Ecto neural progenitor cell (in vitro differentiated cells): ENCODE measurements around the gene COL20A1.

Source experiments
- DNase-seq: peaks from one replicate; pipeline ENCODE4 v3.0.0-alpha.2; 2018; ENCODE audit warnings: low spot score

COL20A1 gene

DNA sequence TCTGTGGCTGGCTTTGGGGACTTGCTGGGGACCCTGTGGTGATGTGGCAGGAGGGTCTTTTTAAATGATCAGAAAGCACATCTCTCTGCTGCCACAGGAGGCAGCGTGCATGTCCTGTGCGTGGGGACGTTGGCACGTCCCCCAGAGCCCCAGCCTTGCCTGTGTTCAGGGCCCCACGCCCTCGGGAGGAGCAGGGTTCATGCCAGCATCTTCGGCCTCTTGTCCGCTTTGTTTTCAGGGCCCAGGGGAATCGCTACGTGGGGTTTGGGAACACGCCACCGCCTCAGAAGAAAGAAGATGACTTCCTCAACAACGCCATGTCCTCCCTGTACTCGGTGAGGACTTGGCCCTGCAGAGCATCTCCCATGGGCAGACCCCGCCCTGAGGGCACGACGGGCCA lies 14.3 kb upstream of the COL20A1 start:
- DNase-seq, result no peak

DNA sequence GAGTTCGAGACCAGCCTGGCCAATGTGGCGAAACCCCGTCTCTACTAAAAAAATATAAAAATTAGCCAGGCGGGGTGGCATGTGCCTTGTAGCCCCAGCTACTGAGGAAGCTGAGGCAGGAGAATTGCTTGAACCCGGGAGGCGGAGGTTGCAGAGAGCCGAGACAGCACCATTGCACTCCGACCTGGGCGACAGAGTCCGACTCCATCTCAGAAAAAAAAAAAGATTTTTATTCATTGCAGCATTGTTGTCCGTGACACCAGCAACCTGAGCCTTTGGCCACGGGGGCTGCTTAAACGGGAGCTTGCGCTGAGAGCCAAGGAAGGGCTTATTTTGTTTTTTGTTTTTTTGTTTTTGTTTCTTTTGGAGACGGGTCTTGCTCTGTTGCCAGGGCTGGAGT lies 13.1 kb upstream of the COL20A1 start:
- no peak for DNase-seq

DNA sequence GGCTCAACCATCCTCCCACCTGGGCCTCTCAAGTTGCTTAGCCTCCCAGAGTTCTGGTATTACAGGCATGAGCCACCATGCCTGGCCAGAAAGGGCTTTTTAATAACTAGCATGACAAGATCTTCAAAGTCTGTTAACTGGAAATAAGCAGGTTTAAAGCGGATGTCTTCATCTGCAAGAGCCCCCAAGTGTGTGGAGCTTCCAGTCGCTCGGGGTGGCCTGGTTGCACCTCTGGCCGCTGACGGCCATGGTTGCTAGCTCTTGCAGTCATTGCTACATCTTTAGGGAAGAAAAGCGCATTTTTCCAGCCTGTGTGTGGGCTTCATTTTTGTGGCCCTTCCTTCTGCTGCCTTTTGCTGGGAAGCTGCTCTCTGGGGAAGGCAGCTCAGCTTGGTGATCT lies 12.6 kb upstream of the COL20A1 start:
- DNase-seq, result no peak

DNA sequence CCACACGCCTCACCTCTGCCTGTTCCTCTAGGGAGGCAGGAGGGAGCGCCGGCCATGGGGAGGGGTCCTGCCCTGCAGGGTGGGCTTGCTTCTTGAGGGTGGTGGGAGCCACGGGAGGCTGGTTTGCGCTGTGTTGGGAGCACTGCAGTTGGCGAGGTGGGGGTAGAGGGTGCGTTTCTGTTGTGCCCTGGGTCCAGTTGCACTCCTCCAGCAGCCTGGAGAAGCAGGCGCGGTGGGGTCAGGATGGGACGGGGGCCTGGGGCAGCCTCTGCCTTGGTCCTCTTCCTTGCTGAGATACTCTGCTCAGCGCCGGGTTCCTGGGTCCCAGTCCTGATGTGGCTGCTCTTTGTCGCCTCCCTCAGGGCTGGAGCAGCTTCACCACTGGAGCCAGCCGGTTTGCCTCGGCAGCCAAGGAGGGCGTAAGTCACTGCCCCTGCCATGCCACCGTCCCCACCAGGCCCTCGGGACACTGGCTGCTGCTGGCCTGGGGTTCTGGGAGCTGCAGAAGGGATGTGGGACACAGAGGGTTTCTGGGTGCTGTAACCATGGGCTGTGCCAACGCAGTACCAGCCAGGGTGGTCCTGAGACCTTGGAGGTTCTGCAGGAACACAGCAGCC lies 11.9 kb upstream of the COL20A1 start:
- DNase-seq, result no peak

DNA sequence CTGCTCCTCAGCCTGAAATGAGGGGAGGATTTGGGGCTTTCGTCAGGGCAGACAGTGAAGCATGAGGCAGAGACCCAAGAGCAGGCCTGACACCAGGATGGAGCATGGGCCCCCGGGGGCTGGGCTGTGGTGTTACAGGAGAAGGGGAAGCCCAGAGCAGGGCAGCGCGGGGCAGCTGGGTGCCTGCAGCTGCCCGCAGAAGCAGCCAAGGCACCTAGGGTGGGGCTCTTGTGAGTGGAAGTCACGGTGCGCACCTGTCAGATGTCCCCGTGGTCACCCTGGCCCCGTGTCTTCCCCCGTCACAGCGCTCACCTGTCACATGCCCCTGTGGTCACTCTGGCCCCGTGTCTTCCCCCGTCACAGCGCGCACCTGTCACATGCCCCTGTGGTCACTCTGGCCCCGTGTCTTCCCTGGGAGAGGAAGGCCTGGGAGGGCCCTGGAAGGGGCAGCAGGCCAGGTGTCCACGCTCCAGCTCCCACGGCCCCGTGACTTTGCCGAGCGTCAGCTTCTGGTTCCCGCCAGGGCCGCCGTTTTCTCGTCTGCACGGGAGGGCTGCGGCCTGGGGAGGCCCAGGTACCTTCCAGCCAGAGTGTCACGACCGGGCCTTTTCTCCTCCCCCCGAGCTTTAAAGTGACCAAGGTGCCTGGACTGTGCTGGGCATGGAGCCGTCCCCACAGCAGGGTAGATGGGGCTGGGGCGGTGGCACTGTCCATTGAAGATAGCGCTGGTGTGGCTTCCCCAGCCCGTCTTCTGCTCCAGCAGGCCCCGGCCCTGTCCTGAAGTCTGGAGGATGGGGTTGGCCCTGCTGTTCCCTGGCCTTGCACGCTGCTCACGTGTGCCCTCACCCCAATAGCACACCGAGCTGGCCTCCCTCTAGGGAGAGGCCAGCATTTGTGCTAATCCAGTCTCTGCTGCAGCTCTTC lies 11.0 kb upstream of the COL20A1 start:
- no peak for DNase-seq

DNA sequence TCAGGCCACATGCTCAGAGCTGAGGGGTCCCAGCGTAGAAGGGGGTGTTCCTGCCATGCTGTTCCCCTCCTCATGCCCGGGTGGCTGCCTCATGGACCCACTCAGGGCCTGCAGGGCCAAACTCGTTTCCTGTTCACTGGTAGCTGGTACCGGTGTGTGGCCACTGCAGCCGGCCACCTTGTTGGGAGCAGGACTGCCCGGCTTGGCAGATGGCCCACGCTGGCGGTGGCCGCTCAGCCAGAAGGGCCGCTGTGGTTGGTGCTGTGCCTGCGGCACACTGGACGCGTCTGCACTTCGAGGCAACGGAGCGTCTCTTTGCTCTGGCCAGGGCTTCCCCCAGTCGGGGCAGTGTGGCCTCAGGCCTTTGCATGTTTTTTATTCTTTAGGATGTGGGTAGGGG lies 10.0 kb upstream of the COL20A1 start:
- no peak for DNase-seq

DNA sequence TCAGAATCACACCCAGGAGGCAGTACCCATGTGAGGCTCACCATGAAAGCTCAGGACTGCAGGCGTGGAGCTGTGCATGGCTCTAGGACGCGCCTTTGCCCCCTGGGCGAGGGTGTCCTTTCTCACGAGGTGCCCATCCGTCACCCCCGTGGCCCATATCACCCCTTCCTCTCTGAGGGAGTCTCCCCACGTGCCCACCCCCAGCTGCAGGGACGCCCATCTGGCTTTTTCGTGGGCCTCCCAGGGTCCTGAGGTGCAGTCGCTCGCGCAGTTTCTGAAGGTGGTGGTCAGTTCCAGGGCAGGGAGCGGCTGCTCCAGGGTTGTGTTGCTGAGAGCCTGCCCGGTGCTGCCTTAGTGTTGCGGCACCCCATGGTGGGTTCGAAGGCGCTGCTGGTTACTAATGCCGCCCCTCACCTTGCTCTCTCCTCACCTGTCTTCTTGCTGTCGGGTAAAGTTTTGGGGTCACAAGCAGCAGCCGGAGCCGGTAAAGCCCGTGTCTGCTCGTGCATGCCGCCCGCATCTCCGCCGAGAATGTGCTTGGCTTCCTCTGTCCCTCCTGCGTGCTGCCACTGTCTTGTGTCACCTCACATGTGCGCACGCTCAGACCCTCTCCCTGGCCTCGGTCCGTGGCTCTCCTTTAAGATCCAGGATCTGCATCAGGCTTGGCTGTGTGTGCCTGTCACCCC lies 9.4 kb upstream of the COL20A1 start:
- DNase-seq, result no peak

DNA sequence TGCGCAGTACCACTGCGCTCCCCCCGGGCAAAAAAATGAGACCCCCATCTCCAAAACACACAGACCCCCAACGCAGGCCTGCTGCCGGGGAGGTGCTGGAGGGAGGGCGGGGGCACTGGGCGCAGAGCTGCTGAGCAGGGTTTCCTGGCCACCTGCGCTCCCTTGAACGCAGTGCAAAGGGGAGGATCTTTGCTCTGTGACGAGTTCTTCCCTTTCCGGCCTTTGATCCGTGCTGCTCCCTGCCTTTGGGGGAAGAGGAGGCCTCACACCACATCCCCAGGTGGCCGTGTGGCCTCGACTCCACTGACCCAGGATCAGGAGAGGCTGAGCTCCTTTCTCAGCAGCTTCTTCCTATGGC lies 8.9 kb upstream of the COL20A1 start:
- DNase-seq, result no peak

DNA sequence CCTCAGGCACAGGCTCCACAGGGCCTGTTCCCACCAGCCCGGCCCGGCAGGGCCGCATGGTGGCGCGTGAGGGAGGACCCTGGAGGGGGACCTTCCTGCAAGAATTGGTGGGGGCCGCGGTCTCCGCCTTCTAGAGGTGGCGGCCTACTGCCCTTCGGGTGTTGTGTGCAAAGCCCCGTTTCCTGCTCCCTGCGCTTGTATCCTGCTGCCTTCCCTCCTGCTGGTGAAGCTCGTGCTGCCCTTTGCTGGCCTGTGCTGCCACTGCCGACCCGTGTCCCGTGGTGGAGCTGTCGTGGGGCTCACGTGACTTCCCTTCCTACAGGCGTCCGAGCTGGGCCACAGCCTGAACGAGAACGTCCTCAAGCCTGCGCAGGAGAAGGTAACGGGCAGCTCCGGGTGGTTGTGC lies 8.4 kb upstream of the COL20A1 start:
- DNase-seq, result no peak

DNA sequence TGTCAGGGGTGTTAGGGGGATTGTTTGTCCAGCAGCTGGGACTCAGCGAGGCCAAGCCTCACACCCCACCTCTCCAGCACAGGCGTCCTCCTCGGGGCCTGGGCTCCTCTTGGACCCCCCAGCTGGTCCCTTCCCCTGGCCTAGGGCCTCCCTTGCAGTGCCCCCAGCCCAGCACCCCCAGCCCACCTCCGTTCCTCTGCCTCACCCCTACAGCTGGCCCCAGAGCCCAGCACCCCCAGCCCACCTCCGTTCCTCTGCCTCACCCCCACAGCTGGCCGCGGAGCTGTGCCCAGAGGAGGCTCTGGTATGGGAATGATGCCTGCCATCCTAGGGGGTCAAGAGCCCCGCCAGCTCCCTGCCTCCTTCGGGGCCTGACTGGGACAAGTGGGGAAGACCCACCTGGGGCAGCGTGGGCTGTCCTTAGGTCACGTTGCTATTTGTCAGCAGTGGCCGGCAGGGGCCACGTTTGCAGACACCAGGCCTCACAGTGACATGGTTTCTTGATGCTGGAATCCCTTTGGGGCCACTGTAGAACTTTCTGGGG lies 7.9 kb upstream of the COL20A1 start:
- no peak for DNase-seq

DNA sequence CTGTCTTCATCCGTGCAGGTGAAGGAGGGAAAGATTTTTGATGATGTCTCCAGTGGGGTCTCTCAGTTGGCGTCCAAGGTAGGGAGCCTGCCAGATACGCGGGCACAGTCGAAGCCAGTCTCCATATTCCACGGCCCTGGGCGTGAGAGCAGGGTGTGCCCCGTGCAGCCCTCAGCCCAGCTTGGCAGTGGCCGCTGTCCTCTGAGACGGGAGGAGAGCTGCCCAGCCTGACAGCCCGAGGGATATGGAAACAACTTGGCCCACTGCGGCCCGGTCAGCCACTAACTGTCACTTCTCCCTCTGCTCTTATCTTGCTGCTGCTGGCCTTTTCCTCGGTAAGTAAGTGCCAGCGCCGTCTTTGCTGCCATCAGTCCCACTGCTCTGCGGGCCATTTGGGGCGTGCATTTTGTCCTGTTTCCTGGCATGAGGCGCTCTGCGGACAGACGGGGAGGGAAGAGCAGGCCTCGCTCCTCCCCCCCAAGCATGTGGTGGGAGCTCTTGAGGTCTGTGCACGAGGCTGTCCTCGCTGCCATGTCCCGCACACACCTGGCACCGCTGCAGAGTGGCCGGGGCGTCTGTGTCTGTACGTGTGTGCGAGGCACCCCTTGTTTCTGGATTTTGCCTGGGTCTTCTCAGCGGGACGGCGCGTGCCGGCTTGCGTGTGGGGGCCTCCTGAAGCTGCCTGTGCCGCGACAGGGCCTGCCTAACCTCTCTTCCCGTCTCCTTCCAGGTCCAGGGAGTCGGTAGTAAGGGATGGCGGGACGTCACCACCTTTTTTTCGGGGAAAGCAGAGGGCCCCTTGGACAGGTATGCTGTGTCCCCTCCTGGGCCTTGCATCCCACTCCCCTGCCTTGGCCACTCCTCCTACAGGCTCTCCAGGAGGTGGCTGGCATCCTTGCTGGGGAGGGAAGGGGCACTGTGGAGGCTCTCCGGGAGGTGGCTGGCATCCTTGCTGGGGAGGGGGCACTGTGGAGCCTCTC lies 7.1 kb upstream of the COL20A1 start:
- DNase-seq, result no peak

DNA sequence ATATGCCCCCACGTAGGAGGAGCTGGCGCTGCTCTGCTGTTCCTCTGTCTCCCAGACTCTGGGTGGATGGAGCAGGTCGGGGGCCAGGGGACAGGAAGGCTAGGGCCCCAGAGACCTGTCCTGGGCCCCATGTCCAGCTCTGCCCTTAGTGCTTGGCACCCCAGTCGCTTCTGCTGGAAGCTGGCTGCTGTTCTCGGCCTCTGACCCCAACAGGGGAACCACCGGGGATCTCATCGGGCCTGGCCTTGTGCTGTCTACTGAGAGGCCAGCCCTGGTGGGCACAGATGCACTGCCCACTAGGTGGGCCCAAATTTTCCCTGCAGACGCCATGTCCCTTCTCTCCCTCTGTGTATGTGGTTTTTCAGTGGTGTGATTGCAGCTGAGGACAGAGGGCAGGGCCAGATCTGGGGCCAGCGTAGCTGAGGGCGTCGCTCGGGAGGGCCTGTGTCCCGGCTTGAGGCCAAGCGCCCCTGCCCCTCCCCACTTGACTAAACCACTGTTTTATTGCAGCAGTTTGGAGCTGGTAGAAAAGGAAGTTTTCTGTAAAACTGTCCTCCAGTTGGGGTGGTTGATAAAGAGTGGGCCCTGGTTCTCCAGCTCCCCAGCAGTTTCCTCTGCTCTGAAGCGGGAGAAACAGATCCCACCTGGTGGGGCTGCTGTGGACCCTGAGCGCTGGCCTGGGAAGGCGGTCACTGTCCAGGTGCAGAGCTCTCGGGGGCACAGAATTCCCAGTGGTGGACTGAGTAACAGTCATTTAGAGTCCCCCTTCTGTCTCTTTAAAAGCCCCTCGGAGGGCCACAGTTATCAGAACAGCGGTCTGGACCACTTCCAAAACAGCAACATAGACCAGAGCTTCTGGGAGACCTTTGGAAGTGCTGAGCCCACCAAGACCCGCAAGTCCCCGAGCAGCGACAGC lies 5.9 kb upstream of the COL20A1 start:
- no peak for DNase-seq

DNA sequence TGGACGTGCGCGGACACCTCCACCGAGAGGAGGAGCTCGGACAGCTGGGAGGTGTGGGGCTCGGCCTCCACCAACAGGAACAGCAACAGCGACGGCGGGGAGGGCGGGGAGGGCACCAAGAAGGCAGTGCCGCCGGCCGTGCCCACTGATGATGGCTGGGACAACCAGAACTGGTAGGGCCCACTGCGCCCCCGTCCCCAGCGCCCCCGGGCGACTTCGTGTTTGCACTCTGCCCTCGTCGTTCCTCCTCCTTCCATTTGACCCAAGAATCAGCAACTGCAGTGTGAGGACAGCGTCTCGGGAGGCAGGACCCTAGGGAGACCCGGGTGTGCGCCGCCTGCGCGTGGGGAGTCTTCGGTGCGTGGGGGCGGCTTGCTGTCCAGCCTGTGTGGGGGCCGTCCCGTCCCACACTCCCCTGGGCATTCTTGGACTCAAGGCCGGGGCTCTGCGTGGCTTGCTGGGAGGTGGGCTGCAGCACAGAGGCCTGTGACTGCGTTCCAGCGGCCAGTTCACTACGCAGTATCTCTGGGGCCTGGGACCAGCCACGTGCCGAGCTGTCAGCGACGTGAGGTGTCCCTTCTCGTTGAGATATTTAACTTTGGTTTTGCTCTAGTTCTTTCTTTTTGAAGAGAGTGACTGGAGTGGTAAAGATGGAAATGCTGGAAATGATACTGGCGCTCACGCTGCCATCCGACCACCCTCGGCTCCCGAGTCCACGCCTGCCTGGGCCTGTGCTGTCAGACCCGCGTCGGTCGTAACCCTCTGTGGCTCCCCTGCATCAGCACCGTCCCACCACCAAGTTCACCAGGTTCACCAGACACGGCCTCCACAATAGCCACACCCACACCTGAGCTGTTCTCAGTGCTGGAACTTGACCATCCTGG lies 5.0 kb upstream of the COL20A1 start:
- DNase-seq, result no peak

DNA sequence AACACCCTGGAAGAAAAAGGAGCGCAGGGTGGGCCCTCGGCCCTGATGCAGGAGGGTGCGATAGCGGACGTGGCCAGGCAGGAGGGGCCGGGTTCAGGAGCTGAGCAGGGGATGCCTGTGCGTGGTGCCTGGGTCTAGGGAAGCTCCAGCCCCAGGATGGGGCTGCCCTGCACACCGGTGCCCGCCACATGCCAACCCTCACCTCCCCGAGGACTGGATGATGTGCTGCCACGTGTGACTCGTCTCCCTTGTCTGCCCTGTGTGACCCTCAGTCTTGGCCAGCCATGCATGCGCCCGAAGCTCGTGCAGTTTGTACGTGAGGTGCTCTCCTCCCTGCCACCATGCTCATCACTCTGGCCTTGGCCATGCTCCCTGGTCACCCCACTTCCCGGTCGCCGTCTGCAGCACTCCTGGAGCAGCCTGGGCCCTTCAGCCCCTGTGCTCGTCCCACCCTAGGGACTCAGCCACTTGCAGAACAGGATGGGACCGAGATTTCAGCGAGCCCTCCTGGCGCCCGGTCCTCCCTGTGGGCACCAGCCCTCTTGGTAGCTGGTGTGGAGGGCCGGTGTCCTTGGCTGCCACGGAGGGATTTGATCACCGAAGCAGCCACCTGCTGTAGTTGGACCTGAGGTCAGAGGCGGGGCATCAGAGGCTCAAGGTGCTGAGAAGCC lies 4.3 kb upstream of the COL20A1 start:
- DNase-seq, result no peak

DNA sequence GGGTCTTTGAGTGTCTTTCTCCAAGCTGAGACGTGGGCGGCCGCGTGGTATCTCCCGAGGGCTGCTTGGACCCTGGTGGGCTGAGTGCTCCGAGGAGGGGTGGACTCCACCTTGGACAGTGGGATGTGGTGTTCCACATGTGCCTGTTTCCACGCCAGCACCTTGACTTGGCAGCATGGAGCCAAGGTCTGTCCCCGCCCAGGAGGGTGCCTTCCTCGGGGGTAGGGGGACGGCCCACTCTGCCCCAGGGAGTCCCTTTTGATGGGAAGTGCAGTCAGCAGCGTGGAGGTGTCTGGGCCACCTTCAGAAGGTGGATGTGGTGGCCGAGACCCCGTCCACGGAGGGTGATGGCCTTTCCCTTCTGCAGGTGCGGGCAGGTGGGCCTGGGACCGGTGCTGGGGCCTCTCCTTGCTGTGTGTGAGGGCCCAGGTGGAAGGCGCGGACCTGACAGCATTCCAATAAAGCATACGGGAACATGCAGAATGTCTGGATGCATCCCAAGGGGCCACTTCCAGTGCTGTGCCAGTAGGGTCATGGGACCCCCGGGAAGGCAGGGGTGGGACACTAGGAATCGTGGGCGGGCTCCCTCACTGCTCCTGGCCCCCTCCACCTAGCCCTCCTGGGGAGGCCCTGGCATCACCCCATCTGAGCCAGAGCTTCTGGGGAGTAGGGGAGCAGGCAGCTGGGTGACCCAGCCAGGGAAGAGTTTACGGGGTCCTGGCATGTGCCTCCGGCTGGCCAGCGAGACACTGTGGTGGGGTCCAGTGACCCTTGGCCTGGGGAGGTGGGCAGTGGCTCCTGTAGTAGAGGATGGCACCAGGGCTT lies 3.5 kb upstream of the COL20A1 start:
- DNase-seq, result no peak

DNA sequence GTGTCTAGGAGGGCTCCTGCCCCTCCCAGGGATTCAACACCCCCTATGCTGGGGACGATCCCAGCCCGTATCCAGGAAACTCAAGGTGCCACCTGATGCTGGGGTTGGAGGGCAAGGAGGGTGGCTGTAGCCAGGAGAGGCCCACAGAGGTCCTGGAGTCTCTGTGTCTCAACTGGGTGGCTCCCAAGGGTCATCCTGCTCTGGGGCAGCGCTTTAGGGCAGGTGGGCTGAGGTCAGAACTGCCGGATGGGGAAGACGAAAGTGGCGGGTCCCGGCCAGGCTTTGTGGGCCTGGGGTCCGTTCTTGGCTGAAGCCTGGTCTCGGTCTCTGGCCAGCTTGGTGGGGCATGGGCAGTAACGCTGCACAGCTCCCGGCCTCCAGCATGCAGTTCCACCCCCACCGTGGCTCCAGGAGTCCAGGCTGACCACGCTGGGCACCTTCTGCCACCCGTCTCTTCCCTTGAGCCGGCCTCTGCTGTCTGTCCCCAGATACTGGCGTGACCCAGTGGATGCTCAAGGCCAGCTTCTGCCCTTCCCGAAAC lies 2.8 kb upstream of the COL20A1 start:
- DNase-seq, result no peak

DNA sequence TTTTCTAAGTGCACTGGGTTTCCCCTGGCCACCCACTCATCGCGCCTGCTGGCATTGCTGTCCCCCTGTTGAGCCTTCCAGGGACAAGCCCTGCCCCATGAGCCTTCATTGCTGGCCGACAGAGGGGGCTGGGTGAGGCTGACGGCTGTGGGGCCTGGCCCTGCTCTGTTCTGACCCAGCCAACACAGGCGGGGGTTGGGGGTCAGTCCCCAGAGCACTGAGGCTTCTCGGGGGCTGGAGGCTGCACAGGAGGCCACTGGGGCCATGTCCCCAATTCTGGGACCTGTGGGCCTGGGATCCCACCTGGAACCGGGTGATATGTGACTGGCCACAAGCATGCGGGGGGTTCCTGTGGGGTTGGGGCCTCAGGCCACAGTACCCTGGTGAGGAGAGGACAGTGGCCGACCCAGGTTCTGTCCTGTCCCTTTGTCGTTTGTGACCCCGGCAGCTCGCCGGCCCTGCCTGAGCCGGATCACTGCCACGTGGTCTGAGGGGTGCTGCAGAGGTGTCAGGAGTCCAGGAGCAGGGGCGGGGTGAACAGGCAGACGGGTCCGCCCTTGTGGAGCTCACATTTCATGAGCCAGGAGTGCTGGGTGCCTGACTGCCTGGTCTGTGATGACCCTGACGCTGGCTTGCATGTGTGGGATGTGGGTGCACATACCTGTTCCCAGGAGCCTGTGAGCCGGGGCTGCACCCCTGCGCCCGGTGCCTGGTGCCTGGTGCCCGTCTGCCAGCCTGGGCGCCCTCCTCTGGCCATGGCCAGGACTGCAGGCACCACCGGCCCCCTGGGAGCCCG lies 2.1 kb upstream of the COL20A1 start:
- DNase-seq, result peak; percentile 82
